NCI-H187 treated with DMSO at 0.1 percent for 48 hours (cell line): ENCODE results near the gene UTF1.
"Not testable (repeated sequence)": the region's sequence is repeated elsewhere in the genome, so short reads cannot be mapped to it uniquely, and the experiment has no call there.

ENCODE experiments used
- DNase-seq: peaks from one replicate; lab custom pipeline; 2025; lab: John Stamatoyannopoulos, UW

UTF1 gene

DNA sequence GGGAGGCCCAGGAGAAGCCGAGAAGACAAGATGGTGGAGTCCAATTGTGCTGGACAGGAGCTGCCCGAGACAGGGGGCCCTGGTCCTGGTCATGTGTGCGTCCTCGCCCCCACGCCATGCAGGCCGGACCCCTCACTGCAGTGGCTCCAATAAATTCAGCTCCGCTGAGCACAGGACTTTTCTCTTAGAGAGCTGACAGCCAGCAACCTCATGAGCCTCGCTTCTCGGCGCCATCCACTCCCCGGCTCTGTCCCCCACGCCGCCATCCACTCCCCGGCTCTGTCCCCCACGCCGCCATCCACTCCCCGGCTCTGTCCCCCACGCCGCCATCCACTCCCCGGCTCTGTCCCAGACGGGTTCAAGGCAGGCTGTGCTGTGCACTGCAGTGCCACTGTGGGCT, 2.8 kb upstream of the UTF1 start:
- DNase-seq, result no peak

DNA sequence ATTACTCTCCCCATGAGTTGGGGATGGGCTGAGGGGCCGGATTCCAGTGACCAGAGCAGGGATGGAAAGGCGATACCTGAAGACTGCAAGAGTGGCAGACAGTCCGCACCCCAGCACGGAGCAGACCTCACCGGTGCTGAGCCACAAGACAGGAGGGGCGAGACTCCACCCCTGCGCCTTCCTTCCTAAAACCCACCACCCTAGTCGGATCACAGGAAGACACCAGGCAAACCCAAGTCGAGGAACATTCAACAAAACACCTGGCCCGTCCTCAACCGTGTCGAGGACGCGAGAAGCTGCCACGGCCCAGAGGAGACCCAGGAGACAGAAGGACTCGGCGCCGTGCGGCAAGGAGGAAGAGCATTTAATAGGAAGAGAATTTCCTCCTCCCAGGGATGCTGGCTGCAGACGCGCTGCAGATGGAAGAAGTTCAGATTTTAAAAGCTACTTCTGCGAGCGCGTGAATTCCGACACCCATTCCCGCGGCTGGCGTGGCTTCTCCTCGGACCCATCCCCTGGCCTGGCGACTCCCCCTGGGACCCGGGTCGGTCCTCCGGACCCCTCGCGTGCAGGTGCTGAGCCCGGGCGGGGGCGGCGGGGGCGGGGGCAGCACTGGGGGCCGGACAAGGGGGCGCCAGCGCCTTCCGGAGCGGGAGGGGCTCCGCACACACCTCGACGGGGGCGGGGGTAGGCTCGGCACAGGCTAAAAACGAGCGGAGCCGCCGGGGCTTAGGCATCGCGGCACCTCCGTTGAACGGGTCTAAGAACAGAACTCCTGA, 563 bp upstream of the UTF1 start:
- no peak for DNase-seq

DNA sequence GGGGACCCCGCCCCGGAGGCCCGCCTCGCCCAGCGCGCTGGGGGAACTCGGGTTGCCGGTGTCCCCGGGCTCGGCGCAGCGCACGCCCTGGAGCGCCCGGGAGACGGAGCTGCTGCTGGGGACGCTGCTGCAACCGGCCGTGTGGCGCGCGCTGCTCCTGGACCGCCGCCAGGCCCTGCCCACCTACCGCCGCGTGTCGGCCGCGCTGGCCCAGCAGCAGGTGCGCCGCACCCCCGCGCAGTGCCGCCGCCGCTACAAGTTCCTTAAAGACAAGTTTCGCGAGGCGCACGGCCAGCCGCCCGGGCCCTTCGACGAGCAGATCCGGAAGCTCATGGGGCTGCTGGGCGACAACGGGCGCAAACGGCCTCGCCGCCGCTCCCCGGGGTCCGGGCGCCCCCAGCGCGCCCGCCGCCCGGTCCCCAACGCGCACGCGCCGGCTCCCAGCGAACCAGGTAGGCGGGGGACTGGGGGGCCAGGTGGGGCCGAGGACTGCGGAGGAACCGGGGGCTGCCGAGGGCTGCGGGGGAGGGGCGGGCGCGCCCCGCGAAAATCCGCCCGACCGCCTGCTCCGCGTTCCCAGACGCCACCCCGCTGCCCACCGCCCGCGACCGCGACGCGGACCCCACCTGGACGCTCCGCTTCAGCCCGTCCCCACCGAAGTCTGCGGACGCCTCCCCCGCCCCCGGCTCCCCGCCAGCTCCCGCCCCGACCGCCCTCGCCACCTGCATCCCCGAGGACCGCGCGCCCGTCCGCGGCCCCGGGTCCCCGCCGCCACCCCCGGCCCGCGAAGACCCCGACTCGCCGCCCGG, 574 bp downstream of the UTF1 start:
- no peak for DNase-seq

DNA sequence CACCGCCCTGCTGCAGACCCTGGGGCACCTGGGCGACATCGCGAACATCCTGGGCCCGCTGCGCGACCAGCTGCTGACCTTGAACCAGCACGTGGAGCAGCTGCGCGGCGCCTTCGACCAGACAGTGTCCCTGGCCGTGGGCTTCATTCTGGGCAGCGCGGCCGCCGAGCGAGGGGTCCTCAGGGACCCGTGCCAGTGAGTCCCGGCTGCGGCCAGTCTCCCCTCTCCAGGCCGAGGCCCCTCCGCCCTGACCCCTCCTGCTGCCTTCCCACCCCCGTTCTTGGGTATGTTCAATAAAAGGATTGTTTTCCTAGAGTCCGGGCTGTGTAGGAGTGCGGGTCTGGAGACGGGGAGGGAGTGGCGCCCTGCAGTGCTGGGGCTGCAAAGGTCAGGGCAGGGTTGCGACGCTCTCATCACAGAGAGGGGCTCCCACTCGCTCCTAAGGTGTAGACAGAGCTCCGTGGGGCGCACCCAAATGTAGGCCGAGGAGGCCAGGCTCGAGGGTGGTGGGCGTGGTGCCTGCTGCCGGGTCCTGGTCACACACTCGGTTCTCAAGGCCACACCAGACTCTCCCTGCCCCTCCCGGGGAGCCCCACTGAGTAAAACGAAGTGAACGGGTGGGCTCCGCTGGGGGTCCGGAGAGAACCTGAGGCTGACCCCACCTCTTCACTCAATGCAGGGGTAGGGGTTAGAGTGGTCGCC, 1.4 kb downstream of the UTF1 start:
- no peak for DNase-seq

DNA sequence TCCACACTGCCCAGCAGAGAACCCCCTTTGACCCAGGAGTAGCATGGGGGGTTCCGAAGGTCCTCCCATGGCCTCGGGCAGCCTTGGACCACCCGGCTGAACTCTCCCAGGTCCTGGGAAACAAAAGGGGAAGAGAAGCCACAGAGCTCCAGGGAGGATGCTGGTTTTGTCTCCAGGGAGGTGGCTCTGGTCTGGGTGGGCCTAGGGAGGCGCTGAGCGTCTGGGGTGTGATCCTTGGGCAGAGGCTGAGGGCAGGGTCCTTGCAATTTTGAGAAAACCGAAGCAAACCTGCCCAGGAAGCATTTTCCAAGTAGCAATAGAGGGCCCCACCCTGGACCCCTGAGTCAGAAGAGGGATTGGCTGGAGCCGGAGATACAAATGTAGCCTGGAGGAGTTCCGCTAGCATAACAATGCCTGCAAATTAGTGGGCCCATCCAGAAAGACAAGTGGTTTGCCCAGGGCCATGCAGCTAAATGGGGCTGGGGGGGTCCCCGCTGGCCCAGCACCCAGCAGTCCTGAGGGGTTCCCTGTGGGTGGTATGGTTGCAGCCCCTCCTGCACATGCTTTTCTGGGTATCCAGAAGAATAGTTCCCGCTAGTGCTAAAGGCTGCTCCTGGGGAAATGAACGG, 2.0 kb downstream of the UTF1 start:
- no peak for DNase-seq

DNA sequence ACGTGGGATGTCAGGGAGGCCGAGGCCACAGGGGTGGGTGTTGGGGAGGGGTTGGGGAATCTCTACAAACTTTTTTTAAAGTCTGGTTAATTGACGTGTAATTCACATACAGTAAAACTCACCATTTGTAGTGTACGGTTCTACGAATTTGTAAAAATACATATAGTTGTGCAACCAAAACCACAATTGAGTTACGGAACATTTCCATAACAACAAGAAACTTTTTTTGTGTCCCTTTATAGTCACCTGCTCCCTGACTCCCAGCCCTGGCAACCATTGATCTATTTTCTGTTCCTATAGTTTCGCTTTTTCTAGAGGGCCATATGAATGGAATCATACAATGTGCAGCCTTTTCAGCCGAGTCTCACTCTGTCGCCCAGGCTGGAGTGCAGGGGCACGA, 4.8 kb downstream of the UTF1 start:
- not testable (repeated sequence) for DNase-seq

DNA sequence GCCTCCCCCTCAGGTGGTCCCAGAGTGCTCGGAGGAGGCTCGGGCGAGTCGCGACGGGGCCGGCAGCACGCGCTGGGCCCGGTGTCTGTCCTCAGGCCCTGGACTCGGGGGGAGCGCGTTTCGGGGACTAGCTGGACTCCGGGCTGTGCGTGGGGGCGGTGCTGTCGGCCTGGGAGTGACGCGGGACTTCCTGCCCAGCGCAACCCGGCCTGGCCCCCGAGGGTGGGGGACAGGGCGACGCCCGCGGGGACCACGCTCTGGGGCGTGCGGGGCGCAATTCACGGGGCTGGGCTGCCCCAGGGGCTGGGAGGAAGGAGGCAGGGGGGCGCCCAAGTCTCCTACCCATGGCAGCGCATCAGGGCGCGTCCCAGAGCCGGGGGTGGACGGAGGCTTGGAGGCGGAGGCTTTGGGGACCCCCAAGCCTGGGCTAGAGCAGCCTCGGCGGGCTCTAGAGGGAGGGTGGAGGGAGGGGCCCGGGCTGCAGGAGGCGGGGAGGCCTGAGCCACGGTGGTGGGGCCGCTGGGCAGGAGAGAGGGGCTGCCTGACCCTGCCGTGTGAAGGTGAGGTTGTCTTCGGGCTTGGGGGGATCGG, 5.3 kb downstream of the UTF1 start:
- no peak for DNase-seq

DNA sequence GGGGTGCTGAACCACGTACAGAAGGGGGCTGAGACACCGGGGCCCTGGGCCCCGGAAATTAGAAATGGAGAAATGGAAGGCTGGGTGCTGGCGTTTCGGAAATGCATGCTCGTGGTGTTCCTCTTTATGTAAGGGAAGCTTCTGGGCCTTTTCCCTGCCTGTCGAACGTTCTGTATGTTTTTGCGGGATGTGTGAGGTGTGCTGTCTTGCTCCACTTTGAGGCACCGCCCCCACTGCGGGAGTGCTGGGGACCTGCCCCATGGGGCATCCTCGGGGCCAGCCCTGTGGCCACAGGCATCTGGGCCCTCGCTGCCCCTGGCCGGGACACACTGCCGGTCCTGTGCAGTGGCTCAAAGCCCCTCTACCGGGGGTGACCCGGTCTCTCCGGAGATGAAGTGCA, 5.9 kb downstream of the UTF1 start:
- DNase-seq, result no peak

DNA sequence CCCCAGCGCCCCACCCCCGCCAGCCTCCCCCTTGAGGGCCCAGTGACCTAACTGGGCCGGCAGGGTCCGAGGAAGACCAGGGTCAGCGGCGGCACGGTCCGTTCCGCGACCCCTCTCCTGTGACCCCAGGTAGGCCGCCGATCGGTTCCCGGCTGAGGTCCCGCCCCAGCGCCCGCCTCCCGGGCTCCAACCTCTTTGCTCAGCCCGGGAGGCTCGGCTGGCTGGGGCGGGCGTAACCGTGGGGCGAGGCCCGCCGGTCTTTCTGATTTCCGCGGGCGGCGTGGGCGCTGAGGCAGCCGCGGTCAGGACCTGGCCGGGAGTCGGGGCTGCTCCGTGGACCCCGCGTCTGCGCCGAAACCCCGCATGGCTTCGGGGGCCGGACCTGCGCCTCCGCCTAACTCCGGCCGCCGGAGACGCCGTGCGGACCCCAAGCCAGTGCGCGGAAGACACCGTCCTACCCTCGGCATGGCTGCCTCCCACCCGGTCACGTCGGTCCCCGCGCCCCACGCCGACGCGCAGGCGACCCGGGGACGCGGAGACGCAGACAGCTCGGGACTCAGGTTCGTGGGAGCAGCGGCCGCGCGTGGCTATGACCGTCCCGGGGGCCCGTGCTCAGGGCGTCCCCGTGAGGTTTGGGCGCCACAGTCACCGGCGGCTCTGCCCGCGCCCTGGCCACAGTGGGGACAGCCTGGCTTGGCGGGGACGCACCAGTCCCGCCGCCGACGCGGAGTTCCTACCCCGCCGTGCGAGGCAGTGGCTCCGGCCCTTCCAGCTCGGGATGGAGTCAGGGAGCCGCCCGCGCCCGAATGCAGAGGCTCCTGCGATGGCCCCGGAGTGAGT, 6.6 kb downstream of the UTF1 start:
- DNase-seq, result no peak

DNA sequence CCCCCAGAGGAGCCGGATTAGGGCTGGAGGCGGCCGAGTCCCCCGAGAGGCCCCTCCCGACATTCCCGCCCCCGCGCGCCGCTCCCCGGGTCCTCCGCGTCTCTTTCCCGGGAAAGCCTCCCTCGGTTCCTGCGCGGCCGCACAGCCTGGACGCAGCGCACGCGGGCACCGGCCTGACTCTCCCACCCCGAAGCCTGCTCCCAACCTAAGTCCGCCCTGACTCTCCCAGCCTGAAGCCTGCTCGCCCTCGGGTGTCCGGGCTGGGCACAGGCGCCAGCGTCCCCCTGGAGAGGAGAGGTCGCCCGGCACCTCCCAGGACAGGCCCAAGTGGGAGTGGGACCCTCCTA, 7.2 kb downstream of the UTF1 start:
- no peak for DNase-seq

DNA sequence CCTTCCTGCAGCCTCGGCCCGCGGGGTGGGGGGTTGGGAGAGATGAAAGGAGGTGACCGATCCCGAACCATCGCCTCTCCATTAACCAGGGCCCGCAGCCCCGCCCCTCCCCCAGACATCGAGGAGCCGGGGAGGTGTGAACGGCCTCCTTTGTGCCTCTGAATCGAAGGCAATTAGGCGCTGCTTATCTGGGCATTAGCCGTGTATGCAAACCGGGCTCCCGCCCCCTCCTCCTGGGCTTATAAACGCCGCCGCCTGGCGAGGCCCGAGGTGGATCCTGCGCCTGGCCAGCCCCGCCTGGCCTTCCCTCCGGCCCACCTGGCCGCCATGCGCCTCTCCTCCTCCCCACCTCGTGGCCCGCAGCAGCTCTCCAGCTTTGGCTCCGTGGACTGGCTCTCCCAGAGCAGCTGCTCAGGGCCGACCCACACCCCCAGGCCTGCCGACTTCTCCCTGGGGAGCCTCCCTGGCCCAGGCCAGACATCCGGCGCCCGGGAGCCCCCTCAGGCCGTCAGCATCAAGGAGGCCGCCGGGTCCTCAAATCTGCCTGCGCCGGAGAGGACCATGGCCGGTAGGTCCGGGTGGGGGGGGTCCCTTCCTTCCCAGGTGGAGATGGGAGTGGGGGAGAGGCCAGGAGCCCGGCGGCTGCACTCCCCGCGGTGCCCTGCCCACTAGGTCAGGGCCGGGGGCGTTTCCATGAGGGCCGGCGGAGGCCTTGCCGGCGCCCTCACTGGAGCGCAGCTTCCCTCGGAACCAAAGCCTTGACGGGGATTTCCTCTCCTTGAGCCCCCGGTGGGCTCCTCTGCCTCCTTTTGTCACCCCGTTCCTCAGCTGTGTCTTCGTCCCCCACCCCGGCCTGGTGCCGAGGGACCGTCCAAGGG, 7.8 kb downstream of the UTF1 start, which contains the start of gene VENTX:
VENTX (plus strand) TSS at position 268 of the 878 bp plus-strand sequence; CDS start at position 328, 60 bp downstream.
- no peak for DNase-seq

DNA sequence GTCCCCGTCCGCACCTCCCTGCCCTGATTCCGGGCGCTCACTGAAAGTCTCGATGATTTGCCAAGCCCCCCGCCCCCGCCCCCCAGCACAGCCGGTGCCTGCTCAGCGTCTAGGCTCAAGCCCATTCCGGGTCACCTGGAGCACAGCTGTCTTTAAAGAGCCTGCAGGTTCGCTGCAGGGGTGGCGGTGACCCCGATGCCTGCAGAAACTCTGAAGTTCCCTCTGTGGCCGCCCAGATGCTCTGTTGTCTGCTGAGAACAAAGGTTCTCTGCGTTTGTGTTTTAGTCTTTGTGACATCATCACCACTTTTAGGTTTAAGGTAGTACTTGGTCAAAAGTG, 8.4 kb downstream of the UTF1 start:
- no peak for DNase-seq

DNA sequence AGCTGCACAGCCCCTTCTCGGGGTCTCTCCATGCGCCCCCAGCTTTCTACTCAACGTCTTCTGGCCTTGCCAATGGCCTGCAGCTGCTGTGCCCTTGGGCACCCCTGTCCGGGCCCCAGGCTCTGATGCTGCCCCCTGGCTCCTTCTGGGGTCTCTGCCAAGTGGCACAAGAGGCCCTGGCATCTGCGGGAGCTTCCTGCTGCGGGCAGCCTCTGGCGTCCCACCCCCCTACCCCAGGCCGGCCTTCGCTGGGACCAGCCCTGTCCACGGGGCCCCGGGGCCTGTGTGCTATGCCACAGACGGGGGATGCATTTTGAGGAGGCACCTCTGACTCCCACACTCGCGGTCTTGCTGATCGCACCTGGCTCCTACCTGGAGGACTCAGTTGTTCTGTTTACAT, 10.0 kb downstream of the UTF1 start:
- DNase-seq, result no peak

DNA sequence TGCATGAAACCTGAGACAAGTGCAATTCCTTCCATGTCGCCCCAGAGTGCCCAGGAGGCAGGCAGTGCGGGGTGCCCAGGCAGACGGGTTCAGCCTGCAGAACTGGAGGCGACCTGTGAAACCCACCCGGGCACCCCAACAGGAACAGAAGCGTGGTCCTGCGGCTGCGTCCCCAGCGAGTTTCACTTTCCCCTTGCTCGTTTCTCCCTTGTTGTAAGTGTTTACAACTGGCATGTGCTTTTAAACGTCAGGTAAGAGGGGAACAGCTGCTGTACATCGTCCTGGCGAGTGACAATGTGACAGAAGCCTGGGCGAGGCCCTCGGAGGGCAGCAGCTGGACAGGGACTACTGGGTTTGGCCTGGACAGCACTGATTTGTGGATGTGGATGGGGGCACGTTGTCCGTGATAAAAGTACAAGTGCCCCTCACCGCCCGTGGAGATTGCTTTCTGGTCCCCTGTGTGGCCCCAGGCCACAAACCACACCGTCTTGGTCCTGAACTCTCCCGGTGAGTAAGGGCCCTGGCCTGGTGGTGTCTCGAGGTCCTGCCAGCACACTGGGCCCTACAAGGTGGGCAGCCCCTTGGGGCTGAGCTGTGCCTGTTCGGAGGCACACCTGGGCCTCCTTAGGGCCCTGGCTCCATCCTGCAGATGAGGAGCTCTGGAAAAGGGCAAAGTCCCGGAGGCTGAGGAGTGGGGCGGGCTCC, 11.6 kb downstream of the UTF1 start:
- DNase-seq, result no peak

DNA sequence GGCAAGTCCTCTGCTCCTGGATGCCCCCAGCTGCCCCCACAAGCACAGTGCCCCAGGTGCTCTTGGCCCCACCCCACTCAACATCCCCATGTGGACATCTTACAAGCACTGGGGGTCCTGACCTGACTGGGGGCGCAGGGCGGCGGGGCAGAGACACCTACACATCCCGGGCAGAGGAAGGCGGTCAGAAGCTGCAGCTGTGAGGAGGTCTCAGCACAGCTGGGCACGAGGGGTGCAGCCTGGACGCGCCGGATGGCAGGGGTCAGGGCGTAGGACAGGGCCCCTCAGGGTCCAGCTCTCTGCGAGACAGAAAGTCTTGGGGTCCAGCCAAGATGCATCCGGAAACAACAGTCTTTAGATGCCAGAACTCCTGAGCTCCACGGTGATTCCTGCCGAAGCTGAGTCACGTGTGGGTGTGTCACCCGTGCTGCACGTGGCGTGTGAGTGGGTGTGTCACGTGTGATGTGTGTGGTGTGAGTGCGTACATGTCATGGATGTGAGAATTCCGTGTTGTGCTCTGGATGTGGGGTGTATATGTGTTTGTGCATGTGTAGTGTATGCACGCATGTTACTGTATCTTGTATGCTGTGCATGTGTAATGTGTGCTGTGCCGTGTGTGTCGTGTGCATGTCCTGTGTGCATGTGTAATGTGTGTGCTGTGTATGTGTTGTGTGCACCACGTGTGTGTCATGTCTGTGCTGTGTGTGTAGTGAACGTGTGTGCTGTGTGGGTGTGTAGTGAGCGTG, 12.8 kb downstream of the UTF1 start:
- no peak for DNase-seq

DNA sequence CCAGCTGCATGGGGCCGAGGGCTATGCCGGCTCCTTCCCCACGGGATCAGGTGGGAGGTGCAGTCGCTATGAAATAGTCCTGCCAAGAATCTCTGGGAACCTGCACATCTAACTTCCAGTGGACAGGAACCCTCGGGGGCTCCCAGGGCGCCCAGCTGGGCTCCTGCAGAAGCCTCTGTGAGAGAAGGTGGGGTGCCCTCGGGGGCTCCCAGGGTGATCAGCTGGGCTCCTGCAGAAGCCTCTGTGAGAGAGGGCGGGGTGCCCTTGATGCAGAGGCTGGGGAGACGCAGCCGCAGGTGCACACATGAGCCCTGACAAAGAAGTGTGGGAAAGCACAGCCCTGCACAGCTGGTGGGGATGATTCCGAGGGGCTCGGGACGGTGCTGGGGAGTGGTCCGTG, 13.6 kb downstream of the UTF1 start:
- no peak for DNase-seq

DNA sequence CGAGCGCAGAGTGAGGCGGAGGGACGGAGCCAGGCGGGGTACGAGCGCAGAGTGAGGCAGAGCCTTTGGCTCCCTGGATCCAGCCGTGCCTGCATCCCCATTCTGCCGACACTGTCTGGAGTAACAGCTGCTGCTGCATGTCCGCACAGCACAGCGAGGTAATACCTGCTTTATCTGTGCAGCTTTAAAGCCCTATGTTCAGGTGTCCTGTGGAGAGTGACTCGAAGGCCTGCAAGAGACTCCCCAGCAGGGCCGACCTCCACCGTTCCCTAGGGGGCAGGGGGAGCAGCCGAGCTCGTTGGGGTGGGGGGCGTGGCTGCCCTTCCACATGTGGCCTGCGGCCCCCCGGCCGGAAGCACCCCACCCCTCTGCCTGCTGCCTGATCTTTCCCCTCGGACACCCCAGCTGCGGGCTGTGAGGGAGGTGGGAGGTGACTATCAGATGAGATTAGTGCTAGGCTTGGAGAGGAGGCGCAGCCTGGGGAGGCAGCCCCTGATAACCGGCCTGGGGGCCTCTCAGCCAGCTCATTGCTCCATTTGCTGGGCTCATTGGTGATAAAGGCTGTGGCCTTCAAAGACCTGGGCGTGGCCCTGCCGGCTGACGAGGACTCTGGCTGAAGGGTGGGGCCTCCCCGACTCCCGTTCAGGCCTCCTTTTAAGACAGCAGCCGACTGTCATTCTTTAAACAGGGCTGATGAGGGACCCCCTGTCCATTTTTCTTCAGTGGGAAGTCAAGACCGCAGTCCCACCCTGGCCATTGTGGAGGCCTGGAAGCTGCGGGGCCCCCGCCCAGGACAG, 15.6 kb downstream of the UTF1 start:
- no peak for DNase-seq

DNA sequence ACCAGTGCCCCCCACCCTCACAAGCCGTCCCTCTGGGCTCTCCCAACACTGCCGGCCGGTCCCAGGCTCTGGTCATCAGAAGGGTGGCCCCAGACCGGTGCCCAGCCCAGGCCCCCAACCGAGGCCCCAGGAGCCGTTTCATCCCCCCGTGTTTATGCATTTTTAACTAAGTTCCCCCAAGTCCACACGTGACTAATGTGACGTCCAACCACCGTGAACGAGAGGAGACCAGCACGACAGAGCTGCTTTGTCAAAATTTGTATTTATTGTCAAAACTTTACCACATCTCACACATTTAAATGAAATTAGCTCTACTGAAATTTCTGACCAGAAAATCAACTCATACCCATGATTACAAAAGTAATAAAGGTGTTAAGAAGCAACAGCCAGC, 16.2 kb downstream of the UTF1 start:
- no peak for DNase-seq
